Measurements from ENCODE around the gene SLC24A4. TPM values are rescaled to one million over a fixed set of nuclear protein-coding genes. Genes with fewer than 3 reads are reported as not detected.

The SLC24A4 gene
- total RNA-seq, 1 donor from 2014 or later, result 1.5 TPM

GRCh38 chr14:92288994-92289660, 33.8 kb upstream of the SLC24A4 start:
- TF ChIP-seq POLR2AphosphoS5 (IDR thresholded peaks at IDR 0.05; ENCODE audit: insufficient read depth in 1 of 2, low read depth in 1 of 2), result no peak
- no peak for TF ChIP-seq POLR2A (IDR thresholded peaks at IDR 0.05)
- no peak for TF ChIP-seq CTCF (IDR thresholded peaks at IDR 0.05)
- Histone ChIP-seq H3K4me1 (no peaks in the 10 kb centered on the region), H3K4me3 (no peak overlapping the region), H3K36me3 (no peaks in the 10 kb centered on the region), H3K27me3 (no peaks in the 10 kb centered on the region), H3K9me3 (no peaks in the 10 kb centered on the region), H3K27ac (no peak overlapping the region)
- DNase-seq (ENCODE audit: extremely low spot score in 2 of 2), result no peak
- intact Hi-C loops (cut with DNase I), result no loop called here

- H3K27me3 ChIP-seq, result no peaks in the 10 kb centered on the region
- no peak overlapping the region for H3K4me3 ChIP-seq
- H3K9me3 ChIP-seq, result no peaks in the 10 kb centered on the region
- TF ChIP-seq CTCF (IDR thresholded peaks at IDR 0.05), result no peak
- TF ChIP-seq POLR2A (IDR thresholded peaks at IDR 0.05), result no peak
- TF ChIP-seq POLR2AphosphoS5 (IDR thresholded peaks at IDR 0.05; ENCODE audit: insufficient read depth in 1 of 2, low read depth in 1 of 2), result no peak
- no peaks in the 10 kb centered on the region for H3K4me1 ChIP-seq
- no peaks in the 10 kb centered on the region for H3K36me3 ChIP-seq
- DNase-seq (ENCODE audit: extremely low spot score in 2 of 2), result no peak
- H3K27ac ChIP-seq, result no peak overlapping the region
- intact Hi-C loops (cut with DNase I), result no loop called here
Measured at GRCh38 chr14:92292673-92293072, 30.3 kb upstream of the SLC24A4 start.

- Histone ChIP-seq H3K27ac (no peak overlapping the region), H3K4me1 (no peaks in the 10 kb centered on the region), H3K27me3 (no peaks in the 10 kb centered on the region), H3K9me3 (no peaks in the 10 kb centered on the region), H3K36me3 (no peaks in the 10 kb centered on the region), H3K4me3 (no peak overlapping the region)
- intact Hi-C loops (cut with DNase I), result no loop called here
- DNase-seq (ENCODE audit: extremely low spot score in 2 of 2), result no peak
- TF ChIP-seq POLR2A (IDR thresholded peaks at IDR 0.05), result no peak
Measured at GRCh38 chr14:92294506-92294905, 28.5 kb upstream of the SLC24A4 start.

- Histone ChIP-seq H3K4me1 (no peaks in the 10 kb centered on the region), H3K27ac (no peak overlapping the region), H3K9me3 (no peaks in the 10 kb centered on the region), H3K27me3 (no peaks in the 10 kb centered on the region), H3K36me3 (no peaks in the 10 kb centered on the region), H3K4me3 (no peak overlapping the region)
- TF ChIP-seq CTCF (IDR thresholded peaks at IDR 0.05) (no peak), POLR2AphosphoS5 (IDR thresholded peaks at IDR 0.05; ENCODE audit: insufficient read depth in 1 of 2, low read depth in 1 of 2) (no peak), POLR2A (IDR thresholded peaks at IDR 0.05) (no peak)
- intact Hi-C loops (cut with DNase I), result no loop called here
- DNase-seq (ENCODE audit: extremely low spot score in 2 of 2), result no peak
Measured at GRCh38 chr14:92297818-92298595, 25.0 kb upstream of the SLC24A4 start.

- no peak overlapping the region for H3K27ac ChIP-seq
Measured at GRCh38 chr14:92302481-92302880, 20.5 kb upstream of the SLC24A4 start.

More at GRCh38 chr14:92302481-92302880, 20.5 kb upstream of the SLC24A4 start:
- intact Hi-C loops (cut with DNase I), result no loop called here
- no peaks in the 10 kb centered on the region for H3K4me1 ChIP-seq
- TF ChIP-seq POLR2A (IDR thresholded peaks at IDR 0.05) (no peak), POLR2AphosphoS5 (IDR thresholded peaks at IDR 0.05; ENCODE audit: insufficient read depth in 1 of 2, low read depth in 1 of 2) (no peak), CTCF (IDR thresholded peaks at IDR 0.05) (no peak)
- H3K9me3 ChIP-seq, result no peaks in the 10 kb centered on the region
- H3K27me3 ChIP-seq, result no peaks in the 10 kb centered on the region
- H3K4me3 ChIP-seq, result no peak overlapping the region
- H3K36me3 ChIP-seq, result no peaks in the 10 kb centered on the region
- no peak for DNase-seq (ENCODE audit: extremely low spot score in 2 of 2)

All from vagina (tissue), 2 donors.